Amygdala (tissue), 56 donors: ENCODE measurements around the gene NDUFV2.
"Not testable (repeated sequence)": the region's sequence is repeated elsewhere in the genome, so short reads cannot be mapped to it uniquely, and the experiment has no call there.

Source experiments
- DNase-seq, 56 donors: peaks; one replicate each; lab custom pipeline; 2025; lab: John Stamatoyannopoulos, UW

The NDUFV2 gene

GRCh38 chr18:9146224-9146623, 43.7 kb downstream of the NDUFV2 start:
- DNase-seq = no peak

- DNase-seq = peak in 15 of 56 donors; percentile 1 to 65 (median 14)
Measured at GRCh38 chr18:9147440-9148202, 45.1 kb downstream of the NDUFV2 start.

GRCh38 chr18:9148203-9148552, 45.7 kb downstream of the NDUFV2 start:
- no peak for DNase-seq

- no peak for DNase-seq
Measured at GRCh38 chr18:9150121-9150520, 47.6 kb downstream of the NDUFV2 start.

GRCh38 chr18:9153256-9153655, 50.8 kb downstream of the NDUFV2 start:
- no peak for DNase-seq

GRCh38 chr18:9156604-9157249, 54.2 kb downstream of the NDUFV2 start:
- no peak for DNase-seq

- DNase-seq = no peak
Measured at GRCh38 chr18:9157806-9158205, 55.3 kb downstream of the NDUFV2 start.

GRCh38 chr18:9160014-9160413, 57.5 kb downstream of the NDUFV2 start:
- DNase-seq = no peak

- not testable (repeated sequence) for DNase-seq
Measured at GRCh38 chr18:9162663-9163062, 60.2 kb downstream of the NDUFV2 start.

GRCh38 chr18:9164149-9164548, 61.6 kb downstream of the NDUFV2 start:
- not testable (repeated sequence) for DNase-seq

- DNase-seq = not testable (repeated sequence)
Measured at GRCh38 chr18:9165883-9166282, 63.4 kb downstream of the NDUFV2 start.

GRCh38 chr18:9169515-9169914, 67.0 kb downstream of the NDUFV2 start:
- DNase-seq = not testable (repeated sequence)

- DNase-seq = not testable (repeated sequence)
Measured at GRCh38 chr18:9171919-9172318, 69.4 kb downstream of the NDUFV2 start.

- DNase-seq = no peak
Measured at GRCh38 chr18:9172506-9173127, 70.1 kb downstream of the NDUFV2 start.

GRCh38 chr18:9173770-9174233, 71.3 kb downstream of the NDUFV2 start:
- DNase-seq = no peak

GRCh38 chr18:9174302-9174701, 71.8 kb downstream of the NDUFV2 start:
- no peak for DNase-seq

- DNase-seq = no peak
Measured at GRCh38 chr18:9175115-9175514, 72.6 kb downstream of the NDUFV2 start.

GRCh38 chr18:9177031-9177430, 74.5 kb downstream of the NDUFV2 start:
- DNase-seq = no peak

- DNase-seq = no peak
Measured at GRCh38 chr18:9177466-9177865, 75.0 kb downstream of the NDUFV2 start.

GRCh38 chr18:9178557-9178956, 76.1 kb downstream of the NDUFV2 start:
- DNase-seq = no peak

- no peak for DNase-seq
Measured at GRCh38 chr18:9181275-9181674, 78.8 kb downstream of the NDUFV2 start.
